Measurements from ENCODE around the gene LPCAT1. TPM values are rescaled to one million over a fixed set of nuclear protein-coding genes. Genes with fewer than 3 reads are reported as not detected.

LPCAT1 gene
- total and polyA plus RNA-seq, 8 donors = 5.2 to 229 (median 14.4) TPM

GRCh38 chr5:1480806-1481205 lies 43.0 kb downstream of the LPCAT1 start:
- intact Hi-C loops (cut with DNase I; ENCODE audit: low total_unique reads) = no loop called here
- Histone ChIP-seq H3K27ac (peak overlapping the region in 3 of 5 donors; percentile 34 to 66 (median 65)), H3K4me1 (peaks cover 0 to 16% (median 11%) of the 10 kb centered on the region in 4 donors), H3K36me3 (peaks cover 16 to 75% (median 54%) of the 10 kb centered on the region in 4 donors), H3K27me3 (no peaks in the 10 kb centered on the region), H3K9me3 (no peaks in the 10 kb centered on the region), H3K4me3 (no peak overlapping the region)
- WGBS, 5 donors = 79 to 93% (median 87%) methylated on average over 10 to 12 of the region's 12 CpGs
- DNase-seq = no peak
- TF ChIP-seq EP300 (IDR thresholded peaks at IDR 0.05) = no peak
- TF ChIP-seq, protein P1, sequence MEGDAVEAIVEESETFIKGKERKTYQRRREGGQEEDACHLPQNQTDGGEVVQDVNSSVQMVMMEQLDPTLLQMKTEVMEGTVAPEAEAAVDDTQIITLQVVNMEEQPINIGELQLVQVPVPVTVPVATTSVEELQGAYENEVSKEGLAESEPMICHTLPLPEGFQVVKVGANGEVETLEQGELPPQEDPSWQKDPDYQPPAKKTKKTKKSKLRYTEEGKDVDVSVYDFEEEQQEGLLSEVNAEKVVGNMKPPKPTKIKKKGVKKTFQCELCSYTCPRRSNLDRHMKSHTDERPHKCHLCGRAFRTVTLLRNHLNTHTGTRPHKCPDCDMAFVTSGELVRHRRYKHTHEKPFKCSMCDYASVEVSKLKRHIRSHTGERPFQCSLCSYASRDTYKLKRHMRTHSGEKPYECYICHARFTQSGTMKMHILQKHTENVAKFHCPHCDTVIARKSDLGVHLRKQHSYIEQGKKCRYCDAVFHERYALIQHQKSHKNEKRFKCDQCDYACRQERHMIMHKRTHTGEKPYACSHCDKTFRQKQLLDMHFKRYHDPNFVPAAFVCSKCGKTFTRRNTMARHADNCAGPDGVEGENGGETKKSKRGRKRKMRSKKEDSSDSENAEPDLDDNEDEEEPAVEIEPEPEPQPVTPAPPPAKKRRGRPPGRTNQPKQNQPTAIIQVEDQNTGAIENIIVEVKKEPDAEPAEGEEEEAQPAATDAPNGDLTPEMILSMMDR (IDR thresholded peaks at IDR 0.05) = no peak
- no peak for TF ChIP-seq POLR2AphosphoS5 (IDR thresholded peaks at IDR 0.05)
- no peak for TF ChIP-seq POLR2A (IDR thresholded peaks at IDR 0.05)

DNA sequence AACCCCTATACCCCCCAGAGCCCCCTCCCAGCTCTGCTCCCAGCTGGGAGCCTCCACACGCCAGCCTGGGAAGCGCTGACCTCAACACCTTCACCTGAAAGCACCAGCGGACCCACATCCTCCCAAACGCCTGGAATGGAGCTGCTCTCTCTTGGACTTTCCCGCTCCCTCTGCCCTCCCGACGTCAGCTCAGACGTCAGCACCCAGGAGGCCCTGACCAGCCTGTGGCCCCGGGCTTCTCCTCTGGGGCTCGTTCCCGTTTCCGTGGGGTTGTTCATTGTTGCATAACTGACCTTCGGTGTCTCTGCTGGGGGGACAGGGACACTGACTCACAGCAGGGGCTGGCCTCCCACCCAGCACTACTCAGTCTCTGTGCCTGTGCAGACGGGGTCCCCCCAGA lies 43.5 kb downstream of the LPCAT1 start:
- Histone ChIP-seq H3K36me3 (peaks cover 14 to 75% (median 54%) of the 10 kb centered on the region in 4 donors), H3K27ac (peak overlapping the region in 4 of 5 donors; percentile 20 to 66 (median 62)), H3K27me3 (no peaks in the 10 kb centered on the region), H3K4me3 (no peak overlapping the region), H3K9me3 (no peaks in the 10 kb centered on the region), H3K4me1 (peaks cover 0 to 16% (median 11%) of the 10 kb centered on the region in 4 donors)
- intact Hi-C loops (cut with DNase I; ENCODE audit: low total_unique reads) = no loop called here
- TF ChIP-seq, protein P1 (IDR thresholded peaks at IDR 0.05) = no peak
- no peak for TF ChIP-seq POLR2AphosphoS5 (IDR thresholded peaks at IDR 0.05)
- TF ChIP-seq POLR2A (IDR thresholded peaks at IDR 0.05) = no peak
- no peak for TF ChIP-seq EP300 (IDR thresholded peaks at IDR 0.05)
- WGBS, 5 donors = 50 to 80% (median 65%) methylated on average over 13 to 14 of the region's 14 CpGs
- peak; percentile 32 to 48 for DNase-seq

DNA sequence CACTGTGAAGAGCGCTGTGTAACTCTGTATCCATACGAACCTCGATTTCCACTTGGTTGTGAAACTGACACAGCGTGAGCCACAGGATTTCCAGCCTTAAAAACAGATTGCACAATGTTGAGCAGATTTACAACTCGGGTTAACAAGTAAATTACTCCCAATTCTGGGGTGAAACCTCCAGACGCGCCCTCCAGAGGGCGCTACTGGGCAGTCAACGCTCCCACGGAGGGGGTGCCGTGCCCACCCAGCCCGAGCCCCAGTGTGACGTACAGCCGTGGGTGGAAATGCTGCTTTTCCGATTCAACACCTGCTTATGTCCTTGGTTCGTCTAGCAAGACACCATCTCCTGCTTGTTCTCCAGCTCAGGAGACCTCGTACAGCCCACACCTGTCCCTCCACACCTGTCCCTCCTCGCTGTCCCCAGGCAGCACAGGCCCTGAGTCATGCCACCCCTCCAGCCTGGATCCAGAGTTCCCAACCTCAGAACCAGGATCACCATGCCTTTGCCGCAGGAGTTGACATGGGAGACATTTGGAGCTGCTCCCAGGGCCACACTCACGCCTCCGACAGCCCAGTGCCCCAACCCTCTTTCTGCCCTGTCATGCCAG lies 44.1 kb downstream of the LPCAT1 start:
- H3K27me3 ChIP-seq = no peaks in the 10 kb centered on the region
- H3K9me3 ChIP-seq = no peaks in the 10 kb centered on the region
- H3K27ac ChIP-seq = peak overlapping the region in 4 of 5 donors; percentile 20 to 75 (median 62)
- WGBS, 5 donors = 47 to 53% (median 48%) methylated on average over 20 to 21 of the region's 21 CpGs
- peak; percentile 37 to 51 for DNase-seq
- intact Hi-C loops (cut with DNase I; ENCODE audit: low total_unique reads) = loop anchor here (10.0 kb wide), 1 partner anchor 145 kb away; no protein-coding TSS in a partner anchor
- TF ChIP-seq, protein P1 (IDR thresholded peaks at IDR 0.05) = peak in 4 of 7 experiments; percentile 37 to 58 (median 43)
- TF ChIP-seq EP300 (IDR thresholded peaks at IDR 0.05) (no peak), POLR2A (IDR thresholded peaks at IDR 0.05) (no peak), POLR2AphosphoS5 (IDR thresholded peaks at IDR 0.05) (no peak)
- no peak overlapping the region for H3K4me3 ChIP-seq
- H3K36me3 ChIP-seq = peaks cover 17 to 75% (median 55%) of the 10 kb centered on the region in 4 donors
- H3K4me1 ChIP-seq = peaks cover 0 to 16% (median 11%) of the 10 kb centered on the region in 4 donors

DNA sequence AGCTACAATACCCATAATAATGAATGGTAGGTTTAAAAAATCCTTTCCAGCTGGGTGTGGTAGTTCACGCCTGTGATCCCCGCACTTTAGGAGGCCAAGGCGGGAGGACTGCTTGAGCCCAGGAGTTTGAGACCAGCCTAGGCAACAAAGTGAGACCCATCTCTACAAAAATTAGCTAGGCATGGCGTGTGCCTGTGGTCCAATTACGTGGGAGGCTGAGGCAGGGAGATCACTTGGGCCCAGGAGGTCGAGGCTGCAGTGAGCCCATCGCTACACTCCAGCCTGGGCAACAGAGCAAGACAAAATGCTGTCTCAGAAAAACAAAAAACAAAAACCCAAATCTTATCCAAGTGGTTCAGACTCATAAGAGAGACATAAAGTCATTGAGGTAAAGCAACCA lies 44.7 kb downstream of the LPCAT1 start:
- Histone ChIP-seq H3K36me3 (peaks cover 22 to 75% (median 55%) of the 10 kb centered on the region in 4 donors), H3K27ac (peak overlapping the region in 3 of 5 donors; percentile 61 to 75 (median 65))

More for the DNA sequence above, 44.7 kb downstream of the LPCAT1 start:
- WGBS, 5 donors = 92 to 96% (median 94%) methylated on average over 7 of the region's 7 CpGs
- H3K4me1 ChIP-seq = peaks cover 0 to 16% (median 11%) of the 10 kb centered on the region in 4 donors
- no peak for DNase-seq
- H3K4me3 ChIP-seq = no peak overlapping the region
- no peak for TF ChIP-seq POLR2AphosphoS5 (IDR thresholded peaks at IDR 0.05)
- TF ChIP-seq EP300 (IDR thresholded peaks at IDR 0.05) = no peak
- TF ChIP-seq POLR2A (IDR thresholded peaks at IDR 0.05) = no peak
- TF ChIP-seq, protein P1 (IDR thresholded peaks at IDR 0.05) = no peak
- H3K27me3 ChIP-seq = no peaks in the 10 kb centered on the region
- intact Hi-C loops (cut with DNase I; ENCODE audit: low total_unique reads) = loop anchor here (10.0 kb wide), 1 partner anchor 146 kb away; no protein-coding TSS in a partner anchor
- H3K9me3 ChIP-seq = no peaks in the 10 kb centered on the region

All from stomach (tissue), 9 donors.